Spleen (tissue), 11 donors: ENCODE data around the gene IRX2. TPM values are rescaled to one million over a fixed set of nuclear protein-coding genes. Genes with fewer than 3 reads are reported as not detected.

Experiments
- DNase-seq: peaks from one replicate; pipeline ENCODE4 v3.0.0-alpha.2; 2020
- H3K27ac ChIP-seq, 8 donors: fragments of 200-600 bp; sonication (generic) in 7 of 8; 1 replicate in 4 of 8; 2 replicates in 4 of 8; pipeline versions ENCODE4 v1.5.0 to v1.8.0; 2016 to 2021; ENCODE audit warnings: inconsistent platforms in 4 of 8, mild to moderate bottlenecking in 4 of 8, moderate library complexity in 1 of 8
- H3K27me3 ChIP-seq, 7 donors: fragments of 200-600 bp; sonication (generic) in 6 of 7; replicated peaks in 1 of 7; 1 replicate in 4 of 7; 2 replicates in 3 of 7; pipeline versions ENCODE4 v1.5.0 to v1.8.0; 2016 to 2021; ENCODE audit warnings: inconsistent platforms in 3 of 7, mild to moderate bottlenecking in 1 of 7
- H3K36me3 ChIP-seq, 6 donors: fragments of 200-600 bp; sonication (generic) in 5 of 6; 1 replicate in 4 of 6; 2 replicates in 2 of 6; pipeline versions ENCODE4 v1.5.0 to v1.8.0; 2016 to 2021; ENCODE audit warnings: inconsistent platforms in 2 of 6
- H3K4me1 ChIP-seq, 6 donors: fragments of 200-600 bp; sonication (generic) in 5 of 6; 1 replicate in 3 of 6; 2 replicates in 3 of 6; pipeline versions ENCODE4 v1.5.0 to v1.8.0; 2016 to 2021; ENCODE audit warnings: inconsistent platforms in 3 of 6
- H3K4me3 ChIP-seq, 8 donors: fragments of 200-600 bp; sonication (generic) in 7 of 8; 1 replicate in 4 of 8; 2 replicates in 4 of 8; pipeline versions ENCODE4 v1.5.0 to v1.8.0; 2016 to 2021; ENCODE audit warnings: inconsistent platforms in 4 of 8, mild to moderate bottlenecking in 4 of 8, moderate library complexity in 2 of 8
- H3K9me3 ChIP-seq, 8 donors: fragments of 200-600 bp; sonication (generic) in 7 of 8; 1 replicate in 4 of 8; 2 replicates in 4 of 8; pipeline versions ENCODE4 v1.5.0 to v1.8.0; 2016 to 2021; ENCODE audit warnings: inconsistent platforms in 4 of 8
- POLR2A ChIP-seq, 3 donors: fragments of 450-650 bp; IDR thresholded peaks; one replicate each; pipeline ENCODE4 v1.5.1; 2017; ENCODE audit warnings: antibody characterized with exemption in 3 of 3, mild to moderate bottlenecking in 1 of 3
- POLR2AphosphoS5 ChIP-seq, 3 donors: sonication (generic); formaldehyde crosslinking; IDR thresholded peaks; one replicate each; pipeline ENCODE4 v1.5.1; 2017; ENCODE audit warnings: antibody characterized with exemption in 3 of 3
- WGBS, 5 donors: extraction: QIAGEN DNeasy Blood & Tissue Kit in 3 of 5; methylation state at CpG; one replicate each; pipeline versions ENCODE4 v1.1.5 to v1.1.7; 2013 to 2018; 5-methylcytosine and 5-hydroxymethylcytosine counted together
- intact Hi-C: fragments of 100-400 bp; cut with DNase I; formaldehyde crosslinking; loops from one replicate; pipeline ENCODE4 v1.15.0; 2023; ENCODE audit warnings: low total_unique reads
- polyA plus RNA-seq, 3 donors: library from polyadenylated mRNA; stranded (reverse); fragments of 200-250 nt; gene quantifications; one replicate each; pipeline ENCODE4 v1.2.1, GENCODE V29; 2013
- total RNA-seq, 7 donors: library from RNA; depleted of rRNA in 3 of 7; stranded (reverse); fragments of >200 nt in 3 of 7; fragmentation: NEBNext Ultra II Directional in 4 of 7; extraction: Animal tissue kit (Norgen Biotek cat#: 25700) in 4 of 7; gene quantifications; one replicate each; pipeline versions ENCODE4 v1.1.0 to v1.2.1, GENCODE V29; 2016 to 2021
- TF ChIP-seq, protein P1 (sequence below), 11 experiments: fragments of 200-600 bp in 7 of 11; fragments of 450-650 bp in 4 of 11; sonication (generic) in 4 of 11; IDR thresholded peaks in 8 of 11; conservative IDR thresholded peaks in 3 of 11; 1 replicate in 7 of 11; 2 replicates in 4 of 11; pipeline versions ENCODE4 v1.4.0 to v1.8.0; 2016 to 2021; ENCODE audit warnings: antibody characterized with exemption in 11 of 11, inconsistent platforms in 4 of 11, mild to moderate bottlenecking in 1 of 11
- donor health status: healthy with polysubstance abuse.
- donor health status: DM: no; HTN: no; CAD: no; lungs with moderate emphysema.
- donor health status: DM: no; HTN: no; CAD: no.
- donor health status: Bipolar disorder and iron deficiency.
- donor health status: healthy.
- donor health status: DM: no; HTN: no; CAD: no.
- donor health status: DM: yes; HTN: yes; CAD: no.

Gene IRX2
- total and polyA plus RNA-seq, 10 donors = 0.03 to 0.26 (median 0.13) TPM; not detected in 7

DNA sequence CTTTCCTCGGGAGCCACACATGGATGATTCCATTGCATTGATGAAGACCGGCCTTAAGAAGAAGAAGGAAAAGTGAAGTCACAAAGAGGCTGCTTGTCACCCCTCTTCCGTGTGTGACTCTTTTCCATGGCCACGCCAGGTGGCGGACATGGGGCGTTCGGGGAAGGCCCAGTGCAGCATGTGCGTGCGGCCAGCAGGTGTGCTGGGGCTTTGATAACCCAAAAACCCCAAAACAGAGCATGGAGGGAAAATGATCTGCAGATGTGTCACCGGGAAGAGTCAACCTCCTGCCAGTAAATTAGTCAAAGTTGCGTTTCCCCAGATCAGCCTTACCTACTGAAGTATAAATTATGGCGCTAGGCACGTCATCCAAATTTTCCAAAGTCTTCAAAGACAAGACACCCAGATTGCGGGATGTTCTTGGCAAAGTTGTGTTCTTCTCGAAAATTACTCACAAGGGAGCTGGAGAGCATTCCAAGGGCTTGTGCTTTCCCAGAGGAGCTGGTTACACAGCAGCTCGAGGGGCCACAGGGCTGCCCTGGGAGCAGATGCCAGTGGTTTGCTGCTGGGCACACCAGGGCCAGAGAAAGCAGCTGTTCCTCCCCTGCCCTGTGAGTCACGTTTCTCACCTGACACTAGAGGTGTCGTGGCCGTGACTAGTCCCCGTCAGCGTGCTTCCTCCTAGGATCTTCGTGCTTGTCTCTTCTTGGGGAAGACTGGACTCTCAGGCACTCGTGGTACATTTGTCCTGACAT, 53.9 kb downstream of the IRX2 start:
- no peaks in the 10 kb centered on the region for H3K36me3 ChIP-seq
- H3K4me1 ChIP-seq = no peaks in the 10 kb centered on the region
- 79 to 87% (median 83%) methylated on average over 23 of the region's 23 CpGs for WGBS, 5 donors
- peaks cover 0 to 3% (median 0%) of the 10 kb centered on the region in 7 donors for H3K27me3 ChIP-seq
- no peak overlapping the region for H3K4me3 ChIP-seq
- peaks cover 0 to 16% (median 0%) of the 10 kb centered on the region in 8 donors for H3K9me3 ChIP-seq
- no peak overlapping the region for H3K27ac ChIP-seq
- DNase-seq = no peak
- intact Hi-C loops = no loop called here
- TF ChIP-seq POLR2AphosphoS5 (IDR thresholded peaks at IDR 0.05) (no peak), POLR2A (IDR thresholded peaks at IDR 0.05) (no peak)
- TF ChIP-seq, protein P1, sequence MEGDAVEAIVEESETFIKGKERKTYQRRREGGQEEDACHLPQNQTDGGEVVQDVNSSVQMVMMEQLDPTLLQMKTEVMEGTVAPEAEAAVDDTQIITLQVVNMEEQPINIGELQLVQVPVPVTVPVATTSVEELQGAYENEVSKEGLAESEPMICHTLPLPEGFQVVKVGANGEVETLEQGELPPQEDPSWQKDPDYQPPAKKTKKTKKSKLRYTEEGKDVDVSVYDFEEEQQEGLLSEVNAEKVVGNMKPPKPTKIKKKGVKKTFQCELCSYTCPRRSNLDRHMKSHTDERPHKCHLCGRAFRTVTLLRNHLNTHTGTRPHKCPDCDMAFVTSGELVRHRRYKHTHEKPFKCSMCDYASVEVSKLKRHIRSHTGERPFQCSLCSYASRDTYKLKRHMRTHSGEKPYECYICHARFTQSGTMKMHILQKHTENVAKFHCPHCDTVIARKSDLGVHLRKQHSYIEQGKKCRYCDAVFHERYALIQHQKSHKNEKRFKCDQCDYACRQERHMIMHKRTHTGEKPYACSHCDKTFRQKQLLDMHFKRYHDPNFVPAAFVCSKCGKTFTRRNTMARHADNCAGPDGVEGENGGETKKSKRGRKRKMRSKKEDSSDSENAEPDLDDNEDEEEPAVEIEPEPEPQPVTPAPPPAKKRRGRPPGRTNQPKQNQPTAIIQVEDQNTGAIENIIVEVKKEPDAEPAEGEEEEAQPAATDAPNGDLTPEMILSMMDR (IDR thresholded peaks at IDR 0.05 in 8 of 11, conservative IDR thresholded peaks at IDR 0.05 in 3 of 11) = no peak

DNA sequence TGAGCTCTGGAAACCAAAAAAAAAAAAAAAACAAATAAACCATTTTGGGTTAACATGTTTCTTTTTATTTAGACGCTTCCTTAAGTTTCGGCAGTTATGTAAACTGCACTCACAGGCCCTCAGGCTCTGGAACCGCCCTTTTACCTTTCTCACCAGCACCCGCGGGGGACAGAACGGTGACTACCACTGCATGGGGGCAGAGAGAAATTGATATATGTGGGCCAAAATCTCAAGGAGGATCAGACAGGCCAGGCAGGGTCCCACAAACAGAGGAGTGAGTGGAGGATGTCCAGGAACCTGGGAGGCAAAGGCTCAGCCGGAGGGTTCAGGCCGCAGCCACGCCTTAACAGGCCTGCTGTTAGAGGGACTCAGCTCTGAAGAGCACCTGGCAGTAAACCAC, 54.4 kb downstream of the IRX2 start:
- DNase-seq = no peak
- WGBS, 5 donors = 86 to 94% (median 92%) methylated on average over 9 of the region's 9 CpGs
- no peaks in the 10 kb centered on the region for H3K36me3 ChIP-seq
- no peaks in the 10 kb centered on the region for H3K4me1 ChIP-seq
- intact Hi-C loops = no loop called here
- H3K27ac ChIP-seq = no peak overlapping the region
- H3K27me3 ChIP-seq = peaks cover 0 to 3% (median 0%) of the 10 kb centered on the region in 7 donors
- no peak overlapping the region for H3K4me3 ChIP-seq
- H3K9me3 ChIP-seq = peaks cover 0 to 21% (median under 1%) of the 10 kb centered on the region in 8 donors
- TF ChIP-seq, protein P1 (IDR thresholded peaks at IDR 0.05 in 8 of 11, conservative IDR thresholded peaks at IDR 0.05 in 3 of 11) = no peak
- no peak for TF ChIP-seq POLR2A (IDR thresholded peaks at IDR 0.05)
- no peak for TF ChIP-seq POLR2AphosphoS5 (IDR thresholded peaks at IDR 0.05)
